Stomach (tissue), 4 donors: ENCODE results near the gene RNF130.

ENCODE experiments used
- POLR2A ChIP-seq, 4 donors: fragments of 450-650 bp; IDR thresholded peaks; one replicate each; pipeline ENCODE4 v1.6.1; 2016; ENCODE audit warnings: antibody characterized with exemption in 4 of 4, control low read depth in 2 of 4, mild to moderate bottlenecking in 1 of 4, moderate library complexity in 1 of 4
- POLR2AphosphoS5 ChIP-seq, 3 donors: sonication (generic); formaldehyde crosslinking; IDR thresholded peaks; one replicate each; pipeline ENCODE4 v1.6.1; 2016; ENCODE audit warnings: antibody characterized with exemption in 3 of 3

DNA sequence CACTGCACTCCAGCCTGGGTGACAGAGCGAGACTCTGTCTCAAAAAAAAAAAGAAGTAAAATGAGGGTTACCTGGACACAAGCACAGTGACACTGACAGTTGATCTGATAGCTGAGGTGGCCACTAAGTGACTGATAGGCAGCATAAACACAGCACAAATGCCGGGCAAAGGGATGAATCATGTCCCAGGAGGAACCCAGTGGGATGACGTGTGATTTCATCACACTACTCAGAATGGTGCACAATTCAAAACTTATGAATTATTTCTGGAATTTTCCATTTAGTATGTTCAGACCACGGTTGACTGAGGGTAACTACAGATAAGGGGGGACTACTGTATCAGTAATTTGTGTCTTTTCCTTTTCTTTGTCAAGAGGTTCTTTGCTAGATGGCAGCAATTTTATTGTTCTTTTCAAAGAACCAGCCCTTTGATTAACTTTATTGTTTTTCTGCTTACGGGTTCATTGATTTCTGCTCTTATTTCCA is 34.3 kb upstream of the RNF130 start:
- TF ChIP-seq POLR2A (IDR thresholded peaks at IDR 0.05) = no peak
- no peak for TF ChIP-seq POLR2AphosphoS5 (IDR thresholded peaks at IDR 0.05)
